Measurements from ENCODE around the gene DMWD. TPM values are rescaled to one million over a fixed set of nuclear protein-coding genes. Genes with fewer than 3 reads are reported as not detected.

The DMWD gene
- total RNA-seq, 1 donor from 2014 or later = 29.9 TPM

GRCh38 chr19:45768655-45768983 lies 24.0 kb downstream of the DMWD start:
- Histone ChIP-seq H3K4me3 (ENCODE audit: low read depth, low read length) (peak overlapping the region; percentile 81), H3K36me3 (ENCODE audit: control insufficient read depth, insufficient read depth, low read length) (peaks cover 1% of the 10 kb centered on the region), H3K27me3 (ENCODE audit: control insufficient read depth, insufficient read depth, low read length) (peaks cover 2% of the 10 kb centered on the region)
- TF ChIP-seq CTCF (IDR thresholded peaks at IDR 0.05; ENCODE audit: insufficient read depth, low read length, poor library complexity, severe bottlenecking) = no peak
- no peak for DNase-seq (ENCODE audit: low read depth)

- H3K4me3 ChIP-seq (ENCODE audit: low read depth, low read length) = peak overlapping the region; percentile 81
- peaks cover 5% of the 10 kb centered on the region for H3K27me3 ChIP-seq (ENCODE audit: control insufficient read depth, insufficient read depth, low read length)
- TF ChIP-seq CTCF (IDR thresholded peaks at IDR 0.05; ENCODE audit: insufficient read depth, low read length, poor library complexity, severe bottlenecking) = no peak
- DNase-seq (ENCODE audit: low read depth) = no peak
- peaks cover 1% of the 10 kb centered on the region for H3K36me3 ChIP-seq (ENCODE audit: control insufficient read depth, insufficient read depth, low read length)
Measured at GRCh38 chr19:45767881-45768654, 24.6 kb downstream of the DMWD start.

GRCh38 chr19:45767410-45767880 lies 25.2 kb downstream of the DMWD start:
- Histone ChIP-seq H3K4me3 (ENCODE audit: low read depth, low read length) (peak overlapping the region; percentile 81), H3K27me3 (ENCODE audit: control insufficient read depth, insufficient read depth, low read length) (peaks cover 7% of the 10 kb centered on the region), H3K36me3 (ENCODE audit: control insufficient read depth, insufficient read depth, low read length) (no peaks in the 10 kb centered on the region)
- no peak for TF ChIP-seq CTCF (IDR thresholded peaks at IDR 0.05; ENCODE audit: insufficient read depth, low read length, poor library complexity, severe bottlenecking)
- DNase-seq (ENCODE audit: low read depth) = no peak

GRCh38 chr19:45766869-45767346 lies 25.7 kb downstream of the DMWD start:
- TF ChIP-seq CTCF (IDR thresholded peaks at IDR 0.05; ENCODE audit: insufficient read depth, low read length, poor library complexity, severe bottlenecking) = no peak

GRCh38 chr19:45766296-45766868 lies 26.3 kb downstream of the DMWD start:
- Histone ChIP-seq H3K4me3 (ENCODE audit: low read depth, low read length) (peak overlapping the region; percentile 81), H3K27me3 (ENCODE audit: control insufficient read depth, insufficient read depth, low read length) (peaks cover 7% of the 10 kb centered on the region), H3K36me3 (ENCODE audit: control insufficient read depth, insufficient read depth, low read length) (no peaks in the 10 kb centered on the region)
- TF ChIP-seq CTCF (IDR thresholded peaks at IDR 0.05; ENCODE audit: insufficient read depth, low read length, poor library complexity, severe bottlenecking) = no peak
- no peak for DNase-seq (ENCODE audit: low read depth)

More at GRCh38 chr19:45766869-45767346, 25.7 kb downstream of the DMWD start:
- no peaks in the 10 kb centered on the region for H3K36me3 ChIP-seq (ENCODE audit: control insufficient read depth, insufficient read depth, low read length)
- H3K4me3 ChIP-seq (ENCODE audit: low read depth, low read length) = peak overlapping the region; percentile 81
- no peak for DNase-seq (ENCODE audit: low read depth)
- peaks cover 7% of the 10 kb centered on the region for H3K27me3 ChIP-seq (ENCODE audit: control insufficient read depth, insufficient read depth, low read length)
